Measurements from ENCODE around the gene RTN4IP1.

The RTN4IP1 gene, protein sequence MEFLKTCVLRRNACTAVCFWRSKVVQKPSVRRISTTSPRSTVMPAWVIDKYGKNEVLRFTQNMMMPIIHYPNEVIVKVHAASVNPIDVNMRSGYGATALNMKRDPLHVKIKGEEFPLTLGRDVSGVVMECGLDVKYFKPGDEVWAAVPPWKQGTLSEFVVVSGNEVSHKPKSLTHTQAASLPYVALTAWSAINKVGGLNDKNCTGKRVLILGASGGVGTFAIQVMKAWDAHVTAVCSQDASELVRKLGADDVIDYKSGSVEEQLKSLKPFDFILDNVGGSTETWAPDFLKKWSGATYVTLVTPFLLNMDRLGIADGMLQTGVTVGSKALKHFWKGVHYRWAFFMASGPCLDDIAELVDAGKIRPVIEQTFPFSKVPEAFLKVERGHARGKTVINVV

DNA sequence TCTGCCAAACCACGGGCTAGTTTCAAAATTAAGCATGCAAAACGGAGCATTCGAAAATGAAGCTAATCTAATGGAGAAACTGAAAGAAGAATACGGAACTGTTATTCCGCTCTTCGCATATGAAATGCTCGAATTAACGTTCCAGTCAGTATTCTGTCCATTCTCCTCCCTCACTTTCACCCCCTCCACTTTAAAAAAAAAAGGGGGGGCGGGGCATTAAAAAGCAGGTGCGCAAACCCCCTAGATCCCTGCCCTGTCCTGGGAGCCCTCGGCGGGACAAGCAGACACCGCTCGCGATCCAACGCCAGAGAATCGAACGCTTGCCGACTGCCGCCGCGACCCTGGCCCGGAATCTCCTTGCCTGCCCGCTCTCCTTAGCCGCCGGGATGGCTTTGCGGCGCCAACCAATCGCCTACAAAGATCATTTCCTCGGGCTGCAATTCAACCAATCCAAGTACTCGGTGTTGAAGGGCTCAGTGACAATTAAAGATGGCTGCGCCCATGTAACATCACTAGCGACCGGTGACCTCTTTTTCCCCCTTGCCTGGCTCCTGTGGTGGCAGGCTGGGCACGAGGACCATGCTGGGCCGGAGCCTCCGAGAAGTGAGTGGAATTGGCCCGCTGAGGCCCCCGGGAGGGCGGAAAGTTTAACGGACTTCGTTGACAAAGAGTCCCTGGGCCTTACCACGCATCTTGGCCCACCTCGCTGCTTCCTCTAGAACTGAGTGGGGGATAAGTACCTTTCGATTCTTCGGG lies at the start of gene RTN4IP1, which contains the start of gene QRSL1:
RTN4IP1 (minus strand) TSS at position 396 of the 756 bp plus-strand sequence. CDS start 477 bp downstream, outside the sequence.
QRSL1 (plus strand) TSS at position 476 of the 756 bp plus-strand sequence; CDS start at position 580, 104 bp downstream.
- DNase-seq (ENCODE audit: low read depth) = peak; percentile 86

DNA sequence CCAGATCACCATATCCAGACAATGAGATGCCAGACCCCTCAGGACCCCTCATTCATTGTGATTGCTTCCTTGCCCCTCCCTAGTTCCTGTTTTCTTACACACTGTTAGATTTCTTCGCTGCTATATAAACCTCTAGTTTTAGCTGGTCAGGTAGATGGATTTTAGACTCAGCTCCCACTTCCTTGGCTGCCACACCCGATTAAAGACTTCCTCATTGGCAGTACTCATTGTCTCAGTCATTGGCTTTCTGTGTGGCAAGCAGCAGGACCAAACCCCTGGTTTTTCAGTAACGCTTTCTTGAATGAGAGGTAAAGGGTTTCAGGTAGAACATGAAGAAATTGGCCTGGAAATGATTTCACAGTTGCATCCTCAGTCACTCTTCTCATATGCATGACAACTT lies 48.0 kb upstream of the RTN4IP1 start:
- DNase-seq (ENCODE audit: low read depth) = no peak

DNA sequence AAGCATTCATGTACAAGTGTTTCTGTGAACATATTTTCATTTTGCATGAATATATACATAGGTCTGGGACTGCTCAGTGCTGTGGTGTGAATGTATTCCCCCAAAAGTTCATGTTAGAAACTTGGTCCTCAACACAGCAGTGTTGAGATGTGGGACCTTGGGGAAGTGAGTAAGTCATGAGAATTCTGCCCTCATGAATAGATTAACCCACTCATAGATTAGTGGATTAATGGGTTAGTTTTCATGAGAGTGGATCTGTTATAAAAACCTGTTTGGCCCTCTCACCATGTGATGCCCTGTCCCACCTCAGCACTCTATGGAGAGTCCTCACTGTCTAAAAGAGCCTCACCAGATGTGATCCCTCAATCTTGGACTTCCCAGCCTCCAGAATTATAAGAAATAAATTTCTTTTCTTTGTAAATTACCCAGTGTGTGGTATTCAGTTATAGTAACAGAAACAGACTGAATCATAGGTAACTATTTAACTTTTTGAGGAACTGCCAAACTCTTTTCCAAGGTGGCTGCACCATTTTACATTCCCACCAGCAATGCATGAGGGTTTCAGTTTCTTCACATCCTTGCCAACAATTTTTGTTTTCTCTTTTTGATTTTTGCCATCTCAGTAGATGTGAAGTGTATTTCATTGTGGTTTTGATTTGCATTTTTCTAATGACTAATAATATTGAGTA lies 45.4 kb upstream of the RTN4IP1 start:
- no peak for DNase-seq (ENCODE audit: low read depth)

DNA sequence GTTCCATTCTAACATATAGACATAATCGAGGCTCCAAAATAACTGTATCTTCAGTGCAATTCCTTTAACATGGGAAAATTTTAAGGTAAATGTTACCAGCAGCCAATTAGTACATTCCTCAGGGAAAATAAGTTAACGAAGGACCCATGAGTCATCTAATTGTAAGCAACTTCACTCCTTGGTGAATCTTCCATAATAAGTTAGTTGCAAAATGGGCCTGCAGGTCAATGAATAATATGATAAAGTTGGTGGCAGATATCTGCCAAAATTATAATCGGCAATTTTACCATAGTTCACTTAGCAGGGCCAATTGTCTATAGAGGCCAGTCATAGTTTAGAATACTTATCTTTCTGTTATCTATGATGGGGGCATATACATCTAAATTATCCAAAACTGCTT lies 42.4 kb upstream of the RTN4IP1 start:
- DNase-seq (ENCODE audit: low read depth) = no peak

DNA sequence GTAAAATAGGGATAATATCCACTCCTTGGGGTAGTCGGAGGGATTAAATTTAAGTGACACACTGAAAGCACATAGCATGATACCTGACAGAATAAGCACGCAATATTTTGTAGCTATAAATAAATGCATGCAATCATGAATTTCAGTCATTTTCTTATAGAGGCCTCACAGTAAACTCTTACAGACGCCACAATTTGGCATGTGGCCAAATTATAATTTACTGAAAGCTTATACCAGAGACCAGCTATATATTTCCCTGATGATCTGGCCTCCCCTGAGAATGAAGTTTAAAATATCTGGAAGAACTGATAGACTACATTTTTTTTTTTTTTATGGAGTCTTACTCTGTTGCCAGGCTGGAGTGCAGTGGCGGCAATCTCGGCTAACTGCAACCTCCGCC lies 40.9 kb upstream of the RTN4IP1 start:
- DNase-seq (ENCODE audit: low read depth) = no peak

DNA sequence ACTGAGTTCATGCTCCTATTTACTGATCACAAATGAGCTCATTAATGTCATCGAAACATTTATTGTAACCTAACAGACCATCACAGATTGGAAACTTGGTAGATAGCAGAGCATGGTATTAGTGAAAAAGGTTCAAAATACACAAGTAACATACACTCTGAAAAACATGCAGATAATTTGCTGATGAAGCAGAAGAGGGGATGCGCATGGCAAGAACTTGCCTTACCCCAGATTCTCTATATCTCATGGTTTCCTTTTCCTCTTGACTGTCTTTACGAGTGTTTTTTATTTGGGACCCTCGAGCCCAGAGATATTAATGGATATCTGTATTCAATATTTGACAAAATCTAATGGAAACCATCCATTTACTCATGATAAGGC lies 37.7 kb upstream of the RTN4IP1 start:
- DNase-seq (ENCODE audit: low read depth) = no peak

DNA sequence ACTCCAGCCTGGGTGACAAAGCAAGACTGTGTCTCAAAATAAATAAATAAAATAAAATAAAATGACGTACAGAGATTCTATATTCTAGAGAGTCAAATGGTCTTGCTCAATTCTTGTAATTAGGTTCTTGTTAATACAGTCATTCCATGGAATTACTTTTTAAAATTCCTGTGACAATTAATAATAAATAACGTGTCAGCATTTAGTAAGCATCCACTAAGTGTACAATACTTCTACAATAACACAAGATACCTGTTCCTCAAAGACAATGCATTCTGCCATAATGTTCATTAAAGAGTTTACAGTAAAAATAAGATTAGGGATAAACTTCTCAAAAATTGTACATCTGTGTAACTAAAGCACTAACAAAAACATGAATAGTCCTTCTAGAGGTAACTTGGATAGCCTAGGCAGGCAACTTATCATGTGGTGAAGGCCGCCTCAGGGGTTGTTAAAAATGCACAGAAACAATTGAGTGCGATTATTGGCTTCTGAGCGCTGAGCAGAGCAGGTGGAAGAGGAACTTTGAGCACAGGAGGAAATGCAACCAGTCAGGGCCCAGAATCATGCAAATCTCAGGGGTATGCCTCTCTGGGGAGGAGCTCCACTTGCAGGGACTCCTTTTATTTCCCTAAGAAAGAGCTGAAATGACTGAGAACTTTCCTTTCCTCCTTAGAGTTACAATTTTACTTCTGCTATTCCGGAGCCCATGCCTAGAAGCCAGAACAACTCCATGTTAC lies 37.2 kb upstream of the RTN4IP1 start:
- DNase-seq (ENCODE audit: low read depth) = no peak

DNA sequence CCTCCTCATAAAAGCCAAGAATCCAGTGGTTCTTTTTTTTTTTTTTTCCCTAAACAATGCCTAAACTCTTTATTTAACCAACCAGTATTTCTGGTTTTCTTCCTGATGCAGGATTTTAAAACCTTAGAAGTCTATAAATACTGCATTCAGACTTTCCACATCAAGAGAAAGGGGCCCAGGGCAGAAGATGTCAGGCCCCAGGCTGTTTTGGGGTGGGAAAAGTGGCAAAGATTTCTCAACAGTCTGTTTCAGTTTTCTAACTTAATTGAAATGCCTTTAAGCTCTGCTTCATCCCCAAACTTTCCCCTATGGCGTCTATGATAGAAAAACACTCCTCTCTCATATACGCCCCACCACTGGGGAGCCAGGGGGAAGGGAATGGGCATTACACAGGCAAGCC lies 33.2 kb upstream of the RTN4IP1 start:
- no peak for DNase-seq (ENCODE audit: low read depth)

DNA sequence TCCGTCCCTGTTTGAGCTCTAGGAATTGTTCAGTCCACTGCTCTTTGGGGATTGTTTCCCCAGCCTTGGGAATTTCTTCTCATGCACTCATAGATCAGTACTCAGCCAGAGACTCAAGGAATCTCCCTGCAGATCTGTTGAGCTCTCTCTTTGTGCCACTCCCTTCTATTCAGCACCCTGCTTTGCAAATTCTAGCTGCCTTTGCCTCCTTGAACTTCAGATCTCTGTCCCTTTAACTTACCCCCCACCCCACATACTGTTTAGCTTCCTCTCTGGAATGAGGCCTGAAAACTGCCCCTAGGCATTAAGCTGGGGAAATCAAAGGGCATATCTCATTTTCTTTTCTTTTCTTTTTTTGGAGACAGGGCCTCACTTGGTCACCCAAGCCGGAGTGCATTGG lies 30.6 kb upstream of the RTN4IP1 start:
- no peak for DNase-seq (ENCODE audit: low read depth)

DNA sequence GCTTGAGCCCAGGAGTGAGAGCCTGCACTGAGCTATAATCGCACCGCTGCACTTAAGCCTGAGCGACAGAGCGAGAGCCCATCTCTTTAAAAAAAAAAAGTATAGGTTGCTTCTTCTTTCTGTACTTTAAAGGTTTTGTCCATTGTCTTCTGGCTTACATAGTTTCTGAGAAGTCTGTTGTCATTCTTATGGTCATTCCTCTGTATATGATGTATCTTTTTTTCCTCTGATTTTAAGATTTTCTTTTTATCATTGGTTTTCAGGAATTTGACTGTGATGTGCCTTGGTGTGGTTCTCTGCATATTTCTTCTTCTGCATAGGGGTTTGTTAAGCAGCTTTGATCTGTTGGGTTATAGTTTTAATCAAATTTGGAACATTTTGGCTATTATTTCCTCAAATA lies 29.2 kb upstream of the RTN4IP1 start:
- DNase-seq (ENCODE audit: low read depth) = no peak

DNA sequence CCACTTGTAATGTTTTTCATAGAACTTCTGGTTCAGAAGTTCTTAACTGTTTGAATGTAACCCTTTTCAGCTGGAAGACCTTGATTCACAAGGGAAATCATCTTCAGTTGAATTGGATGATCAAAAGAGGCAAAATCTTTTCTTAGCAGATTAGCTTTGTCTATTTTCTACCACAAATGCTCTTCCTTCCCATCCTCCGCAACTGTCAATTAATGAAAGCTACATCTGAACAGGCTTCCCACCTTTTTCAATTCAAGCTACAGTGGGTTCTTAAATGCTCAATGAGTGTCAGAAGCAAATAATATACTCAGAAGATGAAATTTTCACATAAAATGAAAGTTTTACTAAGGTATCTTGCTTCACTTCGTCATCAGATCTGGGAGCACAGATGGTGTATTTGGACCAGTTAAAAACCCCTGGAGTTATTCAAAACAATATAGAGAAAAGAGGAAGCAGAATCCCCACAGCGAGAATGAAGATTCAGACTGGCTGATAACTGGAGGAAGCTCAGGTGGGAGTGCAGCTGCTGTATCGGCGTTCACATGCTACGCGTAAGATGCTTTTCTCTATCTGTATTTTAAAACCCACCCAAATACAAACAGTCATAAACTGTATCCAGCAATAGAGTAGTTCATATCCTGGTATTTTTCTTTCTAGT lies 19.5 kb upstream of the RTN4IP1 start:
- no peak for DNase-seq (ENCODE audit: low read depth)

DNA sequence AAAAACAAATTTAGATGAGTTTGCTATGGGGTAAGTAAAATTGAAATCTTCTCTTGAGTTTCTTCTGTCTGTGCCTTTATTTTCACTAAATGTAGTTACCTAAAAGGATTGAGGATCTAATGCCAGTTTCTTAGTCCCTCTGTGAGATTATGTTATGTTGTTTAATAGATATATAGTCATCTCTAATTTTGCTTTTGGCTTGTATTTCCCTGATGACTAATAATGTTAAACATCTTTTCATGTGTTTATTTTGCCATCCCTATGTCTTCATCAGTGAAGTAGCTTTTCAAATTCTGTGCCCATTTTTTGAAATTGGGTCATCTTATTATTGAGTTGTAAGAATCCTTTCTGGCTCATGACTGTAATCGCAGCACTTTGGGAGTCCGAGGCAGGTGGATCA lies 13.8 kb upstream of the RTN4IP1 start:
- DNase-seq (ENCODE audit: low read depth) = peak; percentile 72

DNA sequence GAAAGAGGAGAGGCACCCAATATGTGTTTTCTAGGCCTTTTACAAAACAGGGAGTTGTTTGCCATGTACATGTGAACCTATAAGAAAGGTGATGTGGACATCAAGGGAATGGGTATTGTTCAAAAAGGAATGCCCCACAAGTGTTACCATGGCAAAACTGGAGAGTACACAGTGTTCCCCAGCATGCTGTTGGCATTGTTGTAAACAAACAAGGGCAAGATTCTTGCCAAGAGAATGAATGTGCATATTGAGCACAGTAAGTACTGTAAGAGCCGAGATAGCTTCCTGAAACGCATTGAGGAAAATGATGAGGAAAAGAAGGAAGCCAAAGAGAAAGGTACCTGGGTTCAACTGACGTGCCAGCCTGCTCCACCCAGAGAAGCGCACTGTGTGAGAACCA lies 13.2 kb upstream of the RTN4IP1 start:
- DNase-seq (ENCODE audit: low read depth) = peak; percentile 82

DNA sequence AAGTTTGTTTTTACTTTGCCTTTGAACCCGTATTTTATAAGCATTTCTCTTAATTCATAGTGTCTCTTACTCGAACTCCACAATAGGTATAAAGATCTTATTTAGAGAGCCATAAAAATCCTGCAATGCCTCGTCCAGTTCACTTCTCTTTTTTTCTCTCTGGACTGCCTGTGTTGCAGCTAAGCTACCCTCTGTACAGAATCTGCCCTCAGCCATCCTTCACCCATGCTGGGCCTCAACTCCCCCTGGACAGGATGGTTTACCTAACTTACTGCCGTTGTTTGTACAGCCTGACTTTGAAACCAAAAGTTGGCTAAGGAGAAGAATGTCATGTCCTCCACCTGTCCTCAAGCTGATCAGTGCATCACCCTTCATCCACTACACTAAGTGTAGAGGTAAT lies 10.5 kb upstream of the RTN4IP1 start:
- DNase-seq (ENCODE audit: low read depth) = no peak

DNA sequence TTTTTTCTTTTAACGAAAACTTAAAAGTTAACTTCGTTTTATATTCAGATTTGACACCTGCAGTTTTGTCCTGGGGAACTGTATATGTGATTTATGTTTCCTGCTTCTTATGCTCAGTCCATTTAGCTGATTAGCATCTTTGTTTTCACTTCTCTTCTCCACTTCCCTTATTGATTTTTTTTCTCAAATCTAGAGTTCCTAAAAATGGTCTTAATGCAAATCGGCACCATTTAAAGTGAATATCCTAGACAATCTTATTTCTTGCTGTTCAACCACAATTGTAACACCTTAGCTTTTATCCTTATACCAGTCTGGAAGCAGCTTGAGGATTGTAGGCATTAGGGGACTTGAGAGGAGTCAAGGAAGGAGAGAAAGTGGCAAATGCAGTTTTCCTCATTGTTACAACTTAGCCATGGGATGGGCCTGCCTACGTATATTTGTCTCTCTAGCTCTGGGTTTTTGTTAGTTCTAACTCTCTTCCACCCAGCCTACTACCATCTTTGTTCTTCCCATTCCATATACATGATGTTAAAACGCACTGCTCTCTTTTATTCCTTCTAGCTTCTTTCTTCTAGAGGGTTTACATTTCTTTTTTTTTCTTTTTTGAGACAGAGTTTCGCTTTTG lies 8.5 kb upstream of the RTN4IP1 start:
- DNase-seq (ENCODE audit: low read depth) = no peak

DNA sequence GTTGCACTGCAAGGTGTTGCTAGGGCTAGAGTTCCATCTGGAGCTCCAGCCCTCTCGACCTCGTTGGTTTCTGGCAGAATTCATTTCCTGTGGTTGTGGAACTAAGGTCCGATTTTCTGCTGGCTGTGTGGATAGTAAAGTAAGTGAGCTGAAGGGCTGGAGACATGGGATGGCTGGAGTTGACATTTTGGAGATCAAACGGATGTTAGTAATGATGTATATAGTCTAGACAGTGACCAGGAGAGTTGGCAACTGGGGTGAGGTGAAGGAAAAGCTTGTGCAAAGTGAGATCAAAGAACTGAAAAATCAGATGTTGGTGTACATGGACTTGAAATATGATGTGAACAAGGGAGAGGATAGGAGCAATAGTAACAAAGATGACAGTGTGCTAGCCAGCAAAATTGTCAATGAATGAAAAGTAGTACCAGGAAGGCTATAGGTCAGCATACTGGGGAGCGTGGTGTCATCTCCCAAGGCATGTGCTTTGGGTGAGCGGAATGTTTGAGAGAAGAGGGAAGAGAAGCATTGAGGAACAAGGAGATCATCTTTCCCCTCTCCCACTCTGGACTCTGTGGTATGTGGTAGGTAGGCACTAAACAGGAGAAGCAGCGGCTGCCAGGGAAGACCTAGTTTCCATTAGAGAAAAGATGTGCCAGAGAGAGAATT lies 7.9 kb upstream of the RTN4IP1 start:
- DNase-seq (ENCODE audit: low read depth) = no peak

DNA sequence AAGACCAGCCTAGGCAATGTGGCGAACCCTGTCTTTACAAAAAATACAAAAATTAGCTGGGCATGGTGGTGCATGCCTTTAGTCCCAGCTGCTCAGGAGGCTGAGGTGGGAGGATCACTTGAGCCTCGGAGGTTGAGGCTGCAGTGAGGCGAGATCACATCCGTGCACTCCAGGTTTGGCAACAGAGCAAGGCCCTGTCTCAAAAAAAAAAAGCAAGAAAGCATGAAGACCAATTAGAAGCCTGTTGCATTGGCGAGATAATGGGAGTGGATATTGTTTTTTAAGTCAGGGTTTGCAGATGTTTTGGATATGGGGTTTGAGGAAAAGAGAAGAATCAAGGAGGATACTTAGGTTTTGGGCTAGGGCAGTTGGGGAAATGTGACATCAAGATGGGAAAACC lies 5.3 kb upstream of the RTN4IP1 start:
- DNase-seq (ENCODE audit: low read depth) = no peak

DNA sequence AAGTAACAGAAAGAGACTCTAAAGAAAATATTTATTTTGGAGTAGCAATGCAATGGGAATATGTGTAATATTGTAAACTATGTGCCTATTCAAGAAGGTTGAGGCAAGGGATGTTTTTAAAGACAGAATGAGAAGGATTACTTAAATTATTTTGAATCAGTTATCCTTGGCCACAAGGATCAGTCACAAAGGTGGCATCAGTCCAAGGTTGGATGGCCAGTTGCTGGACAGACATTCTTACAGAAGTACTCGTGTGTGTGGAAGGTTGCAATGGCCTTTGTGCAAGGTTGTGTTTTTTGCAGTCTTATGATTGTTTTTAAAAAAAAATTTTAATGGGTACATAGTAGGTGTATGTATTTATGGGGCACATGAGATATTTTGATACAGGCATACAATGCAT lies 2.0 kb upstream of the RTN4IP1 start:
- no peak for DNase-seq (ENCODE audit: low read depth)

DNA sequence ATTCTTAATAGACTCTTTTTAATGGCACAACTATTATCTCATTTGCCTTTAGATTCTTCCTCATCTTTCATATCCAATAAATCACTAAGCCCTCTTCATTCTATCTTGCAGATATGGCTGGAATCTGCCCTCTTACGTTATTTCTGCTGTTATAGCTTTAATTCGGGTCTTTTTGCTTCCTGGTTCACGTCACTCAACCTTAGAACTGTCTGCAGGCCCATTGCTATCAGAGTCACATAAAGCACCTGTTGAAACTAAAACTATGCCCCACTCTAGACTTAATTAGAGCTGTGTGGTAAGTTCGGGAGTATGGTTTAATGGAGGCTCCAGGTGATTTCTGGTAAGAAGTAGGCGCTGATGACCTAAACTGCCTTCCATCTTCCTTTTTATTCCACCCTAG lies 1.1 kb upstream of the RTN4IP1 start:
- DNase-seq (ENCODE audit: low read depth) = no peak

DNA sequence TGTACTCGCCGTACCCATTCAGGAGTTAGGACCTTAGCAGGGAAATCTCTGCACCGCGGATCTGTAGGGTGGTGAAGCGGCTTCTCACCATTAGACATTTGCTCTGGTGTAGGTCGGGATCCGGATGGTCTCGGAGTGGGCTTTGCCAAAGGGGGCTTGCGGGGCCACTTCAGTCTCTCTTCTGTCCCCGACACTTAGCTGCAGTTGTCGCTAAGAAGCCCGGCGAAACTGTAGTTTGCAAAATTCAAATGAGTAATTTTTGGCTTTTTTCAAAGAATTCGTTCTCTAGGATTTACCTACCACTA lies 513 bp upstream of the RTN4IP1 start:
- DNase-seq (ENCODE audit: low read depth) = no peak

DNA sequence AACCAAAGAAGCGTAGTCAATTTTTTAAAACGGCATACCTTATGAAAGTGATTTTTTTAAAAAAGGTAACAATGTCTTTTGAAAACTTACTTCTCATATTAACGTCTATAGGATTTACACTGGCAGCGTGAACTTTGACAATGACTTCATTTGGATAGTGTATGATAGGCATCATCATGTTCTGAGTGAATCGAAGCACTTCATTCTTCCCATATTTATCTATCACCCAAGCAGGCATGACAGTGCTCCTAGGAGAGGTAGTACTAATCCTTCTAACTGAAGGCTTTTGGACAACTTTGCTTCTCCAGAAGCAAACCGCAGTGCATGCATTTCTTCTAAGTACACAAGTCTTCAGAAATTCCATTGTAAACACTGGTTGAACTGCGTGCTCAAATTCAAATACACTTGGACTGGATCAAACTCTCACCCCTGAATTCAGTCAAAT lies 618 bp downstream of the RTN4IP1 start:
- no peak for DNase-seq (ENCODE audit: low read depth)

All from fibroblast of gingiva (primary cell).